ENCODE results near the gene NSUN4.

Gene NSUN4

GRCh38 chr1:46406881-46407608 is 66.4 kb downstream of the NSUN4 start:
- no peak for DNase-seq (ENCODE audit: low read depth)

GRCh38 chr1:46407636-46408035 is 67.0 kb downstream of the NSUN4 start:
- DNase-seq (ENCODE audit: low read depth), result no peak

- no peak for DNase-seq (ENCODE audit: low read depth)
Observed at GRCh38 chr1:46408356-46409062, 67.9 kb downstream of the NSUN4 start.

GRCh38 chr1:46409063-46409372 is 68.4 kb downstream of the NSUN4 start:
- no peak for DNase-seq (ENCODE audit: low read depth)

GRCh38 chr1:46410156-46411009 is 69.8 kb downstream of the NSUN4 start:
- no peak for DNase-seq (ENCODE audit: low read depth)

- DNase-seq (ENCODE audit: low read depth), result no peak
Observed at GRCh38 chr1:46411010-46411405, 70.4 kb downstream of the NSUN4 start.

Data from stimulated activated CD8-positive, alpha-beta memory T cell treated with anti-CD3 and anti-CD28 coated beads, Interleukin-4, amount 100 ng/mL, for 24 hours (primary cell).